Endodermal cell (in vitro differentiated cells): Measurements from ENCODE around the gene LRIT3. TPM values are rescaled to one million over a fixed set of nuclear protein-coding genes. Genes with fewer than 3 reads are reported as not detected.
"Not testable (repeated sequence)": the region's sequence is repeated elsewhere in the genome, so short reads cannot be mapped to it uniquely, and the experiment has no call there.

Experiments
- DNase-seq: peaks from one replicate; pipeline ENCODE4 v3.0.0-alpha.2; 2017
- H3K27ac ChIP-seq: 2 replicates; pipeline ENCODE4 v1.5.1; 2013; ENCODE audit warnings: mild to moderate bottlenecking, low read depth, low read length, moderate library complexity
- H3K27me3 ChIP-seq: 2 replicates; pipeline ENCODE4 v1.6.1; 2013; ENCODE audit warnings: mild to moderate bottlenecking, low read length, moderate library complexity; ENCODE audit not compliant: insufficient read depth, control insufficient read depth, poor library complexity, severe bottlenecking
- H3K36me3 ChIP-seq: 2 replicates; pipeline ENCODE4 v1.7.0; 2013; ENCODE audit warnings: mild to moderate bottlenecking, low read length, moderate library complexity; ENCODE audit not compliant: control insufficient read depth, insufficient read depth
- H3K4me1 ChIP-seq: one replicate; pipeline ENCODE4 v1.7.0; 2013; ENCODE audit warnings: low read length; ENCODE audit not compliant: control insufficient read depth, insufficient read depth
- H3K4me3 ChIP-seq: 2 replicates; pipeline ENCODE4 v1.5.1; 2013; ENCODE audit warnings: mild to moderate bottlenecking, low read length, moderate library complexity
- H3K9ac ChIP-seq: 2 replicates; pipeline ENCODE4 v1.6.1; 2013; ENCODE audit warnings: mild to moderate bottlenecking, low read length, moderate library complexity; ENCODE audit not compliant: poor library complexity, severe bottlenecking; ENCODE audit errors: extremely low read depth
- H3K9me3 ChIP-seq: 2 replicates; pipeline ENCODE4 v1.6.1; 2013; ENCODE audit warnings: mild to moderate bottlenecking, low read length, moderate library complexity; ENCODE audit not compliant: control insufficient read depth
- H3K27ac Mint-ChIP-seq: 2 replicates; pipeline ENCODE4 v1.8.0; 2020; ENCODE audit warnings: mixed read lengths
- H3K27me3 Mint-ChIP-seq: 2 replicates; pipeline ENCODE4 v1.8.0; 2021; ENCODE audit warnings: mild to moderate bottlenecking, mixed read lengths; ENCODE audit not compliant: insufficient read depth
- H3K36me3 Mint-ChIP-seq: 2 replicates; pipeline ENCODE4 v1.8.0; 2020; ENCODE audit warnings: low read depth, mixed read lengths
- H3K4me1 Mint-ChIP-seq: 2 replicates; pipeline ENCODE4 v1.8.0; 2020; ENCODE audit warnings: mixed read lengths
- H3K4me3 Mint-ChIP-seq: 2 replicates; pipeline ENCODE4 v1.8.0; 2020; ENCODE audit warnings: mild to moderate bottlenecking, moderate library complexity, mixed read lengths
- H3K9me3 Mint-ChIP-seq: 2 replicates; pipeline ENCODE4 v1.8.0; 2020; ENCODE audit warnings: mild to moderate bottlenecking, mixed read lengths
- WGBS, 2 experiments: methylation state at CpG; one replicate each; pipeline versions ENCODE4 v1.1.5 to v1.1.7; 2013; ENCODE audit warnings: missing lambda C conversion rate in 2 of 2, mixed read lengths in 1 of 2; ENCODE audit not compliant: insufficient coverage in 1 of 2, insufficient read length in 1 of 2; 5-methylcytosine and 5-hydroxymethylcytosine counted together
- total RNA-seq, 2 donors: library from RNA; stranded (reverse); fragmentation: NEBNext Ultra II Directional in 1 of 2; extraction: Animal tissue kit (Norgen Biotek cat#: 25700) in 1 of 2; gene quantifications; 2 replicates in 1 of 2; 3 replicates in 1 of 2; pipeline ENCODE4 v1.2.1, GENCODE V29; 2021
- TF ChIP-seq, protein P1 (sequence below): fragments of 200-600 bp; sonication (generic); conservative IDR thresholded peaks from 2 replicates; pipeline ENCODE4 v1.5.0; 2021; ENCODE audit warnings: antibody characterized with exemption, mild to moderate bottlenecking

The LRIT3 gene
- total RNA-seq, 2 donors from 2014 or later, result 1.5 to 3.1 TPM

GRCh38 chr4:109873791-109874514, 26.0 kb downstream of the LRIT3 start:
- H3K27me3 ChIP-seq, result no peaks in the 10 kb centered on the region
- Mint-ChIP-seq H3K27me3 (peaks cover 4% of the 10 kb centered on the region), H3K4me3 (no peak overlapping the region), H3K4me1 (no peaks in the 10 kb centered on the region), H3K27ac (no peak overlapping the region), H3K36me3 (peaks cover 3% of the 10 kb centered on the region), H3K9me3 (no peaks in the 10 kb centered on the region)
- no peak for DNase-seq
- TF ChIP-seq, protein P1, sequence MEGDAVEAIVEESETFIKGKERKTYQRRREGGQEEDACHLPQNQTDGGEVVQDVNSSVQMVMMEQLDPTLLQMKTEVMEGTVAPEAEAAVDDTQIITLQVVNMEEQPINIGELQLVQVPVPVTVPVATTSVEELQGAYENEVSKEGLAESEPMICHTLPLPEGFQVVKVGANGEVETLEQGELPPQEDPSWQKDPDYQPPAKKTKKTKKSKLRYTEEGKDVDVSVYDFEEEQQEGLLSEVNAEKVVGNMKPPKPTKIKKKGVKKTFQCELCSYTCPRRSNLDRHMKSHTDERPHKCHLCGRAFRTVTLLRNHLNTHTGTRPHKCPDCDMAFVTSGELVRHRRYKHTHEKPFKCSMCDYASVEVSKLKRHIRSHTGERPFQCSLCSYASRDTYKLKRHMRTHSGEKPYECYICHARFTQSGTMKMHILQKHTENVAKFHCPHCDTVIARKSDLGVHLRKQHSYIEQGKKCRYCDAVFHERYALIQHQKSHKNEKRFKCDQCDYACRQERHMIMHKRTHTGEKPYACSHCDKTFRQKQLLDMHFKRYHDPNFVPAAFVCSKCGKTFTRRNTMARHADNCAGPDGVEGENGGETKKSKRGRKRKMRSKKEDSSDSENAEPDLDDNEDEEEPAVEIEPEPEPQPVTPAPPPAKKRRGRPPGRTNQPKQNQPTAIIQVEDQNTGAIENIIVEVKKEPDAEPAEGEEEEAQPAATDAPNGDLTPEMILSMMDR, result no peak
- H3K4me3 ChIP-seq, result no peak overlapping the region
- H3K36me3 ChIP-seq, result peaks cover 3% of the 10 kb centered on the region
- H3K9ac ChIP-seq, result no peak overlapping the region
- 77 to 97% methylated on average over 5 to 11 of the region's 11 CpGs for WGBS, 2 experiments
- H3K9me3 ChIP-seq, result no peaks in the 10 kb centered on the region
- H3K4me1 ChIP-seq, result no peaks in the 10 kb centered on the region
- H3K27ac ChIP-seq, result no peak overlapping the region

- no peaks in the 10 kb centered on the region for H3K4me1 ChIP-seq
- H3K27ac ChIP-seq, result no peak overlapping the region
- TF ChIP-seq, protein P1, result no peak
- Mint-ChIP-seq H3K4me1 (no peaks in the 10 kb centered on the region), H3K4me3 (no peak overlapping the region), H3K27me3 (peaks cover 1% of the 10 kb centered on the region), H3K36me3 (no peaks in the 10 kb centered on the region), H3K9me3 (no peaks in the 10 kb centered on the region), H3K27ac (no peak overlapping the region)
- H3K36me3 ChIP-seq, result peaks cover 3% of the 10 kb centered on the region
- H3K9ac ChIP-seq, result no peak overlapping the region
- DNase-seq, result no peak
- H3K4me3 ChIP-seq, result no peak overlapping the region
- H3K27me3 ChIP-seq, result no peaks in the 10 kb centered on the region
- no peaks in the 10 kb centered on the region for H3K9me3 ChIP-seq
- WGBS, 2 experiments, result 80 to 97% methylated on average over 1 of the region's 1 CpG
These were observed 27.2 kb downstream of the LRIT3 start for GRCh38 chr4:109875106-109875505.

DNA sequence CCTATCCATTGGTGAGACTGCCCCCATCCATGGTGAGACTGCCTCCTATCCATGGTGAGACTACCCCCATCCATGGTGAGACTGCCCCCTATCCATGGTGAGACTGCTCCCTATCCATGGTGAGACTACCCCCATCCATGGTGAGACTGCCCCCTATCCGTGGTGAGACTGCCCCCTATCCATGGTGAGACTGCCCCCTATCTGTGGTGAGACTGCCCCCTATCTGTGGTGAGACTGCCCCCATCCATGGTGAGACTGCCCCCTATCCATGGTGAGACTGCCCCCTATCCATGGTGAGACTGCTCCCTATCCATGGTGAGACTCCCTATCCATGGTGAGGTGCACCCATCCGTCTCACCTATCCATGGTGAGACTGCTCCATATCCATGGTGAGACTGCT, 27.6 kb downstream of the LRIT3 start:
- not testable (repeated sequence) for DNase-seq, H3K27ac ChIP-seq, H3K36me3 ChIP-seq, H3K4me1 Mint-ChIP-seq, H3K27me3 Mint-ChIP-seq, H3K4me3 Mint-ChIP-seq, H3K27ac Mint-ChIP-seq, H3K36me3 Mint-ChIP-seq, H3K9ac ChIP-seq, H3K4me1 ChIP-seq, H3K9me3 ChIP-seq, H3K27me3 ChIP-seq, H3K9me3 Mint-ChIP-seq, H3K4me3 ChIP-seq
- 100% methylated on average over 1 of the region's 2 CpGs; no CpG with 5 or more reads in 1 of the 2 experiments for WGBS, 2 experiments
